ENCODE data around the gene RNF151.

RNF151 gene

DNA sequence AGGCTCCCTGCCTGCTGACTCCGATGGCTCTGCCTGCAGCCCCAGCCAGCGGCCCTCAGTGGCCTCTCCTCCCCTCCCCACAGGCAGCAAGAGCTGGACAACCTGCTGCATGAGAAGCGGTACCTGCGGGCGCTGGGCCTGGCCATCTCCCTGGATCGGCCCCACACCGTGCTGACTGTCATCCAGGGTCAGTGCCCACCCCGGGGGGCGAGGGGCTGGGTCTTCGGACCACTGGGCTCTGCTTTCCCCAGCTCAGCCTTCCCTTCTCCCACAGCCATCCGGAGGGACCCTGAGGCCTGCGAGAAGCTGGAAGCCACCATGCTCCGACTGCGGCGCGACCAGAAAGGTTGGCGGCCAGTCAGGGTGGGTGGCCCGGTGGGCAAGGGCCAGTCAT, 11.2 kb downstream of the RNF151 start:
- no peak for DNase-seq (ENCODE audit: low read depth)
- TF ChIP-seq, protein P1, sequence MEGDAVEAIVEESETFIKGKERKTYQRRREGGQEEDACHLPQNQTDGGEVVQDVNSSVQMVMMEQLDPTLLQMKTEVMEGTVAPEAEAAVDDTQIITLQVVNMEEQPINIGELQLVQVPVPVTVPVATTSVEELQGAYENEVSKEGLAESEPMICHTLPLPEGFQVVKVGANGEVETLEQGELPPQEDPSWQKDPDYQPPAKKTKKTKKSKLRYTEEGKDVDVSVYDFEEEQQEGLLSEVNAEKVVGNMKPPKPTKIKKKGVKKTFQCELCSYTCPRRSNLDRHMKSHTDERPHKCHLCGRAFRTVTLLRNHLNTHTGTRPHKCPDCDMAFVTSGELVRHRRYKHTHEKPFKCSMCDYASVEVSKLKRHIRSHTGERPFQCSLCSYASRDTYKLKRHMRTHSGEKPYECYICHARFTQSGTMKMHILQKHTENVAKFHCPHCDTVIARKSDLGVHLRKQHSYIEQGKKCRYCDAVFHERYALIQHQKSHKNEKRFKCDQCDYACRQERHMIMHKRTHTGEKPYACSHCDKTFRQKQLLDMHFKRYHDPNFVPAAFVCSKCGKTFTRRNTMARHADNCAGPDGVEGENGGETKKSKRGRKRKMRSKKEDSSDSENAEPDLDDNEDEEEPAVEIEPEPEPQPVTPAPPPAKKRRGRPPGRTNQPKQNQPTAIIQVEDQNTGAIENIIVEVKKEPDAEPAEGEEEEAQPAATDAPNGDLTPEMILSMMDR (IDR thresholded peaks at IDR 0.05; ENCODE audit: low read depth, low read length), result no peak
- no peak for TF ChIP-seq POLR2A (IDR thresholded peaks at IDR 0.05; ENCODE audit: extremely low read depth, insufficient read length)
- no peak for TF ChIP-seq MYC (IDR thresholded peaks at IDR 0.05; ENCODE audit: low read depth, low read length)
- TF ChIP-seq, protein P2, sequence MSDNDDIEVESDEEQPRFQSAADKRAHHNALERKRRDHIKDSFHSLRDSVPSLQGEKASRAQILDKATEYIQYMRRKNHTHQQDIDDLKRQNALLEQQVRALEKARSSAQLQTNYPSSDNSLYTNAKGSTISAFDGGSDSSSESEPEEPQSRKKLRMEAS (IDR thresholded peaks at IDR 0.05; ENCODE audit: low read depth, low read length), result no peak
- no peak overlapping the region for H3K4me3 ChIP-seq (ENCODE audit: low read depth, low read length)

- TF ChIP-seq, protein P2 (IDR thresholded peaks at IDR 0.05; ENCODE audit: low read depth, low read length), result no peak
- TF ChIP-seq POLR2A (IDR thresholded peaks at IDR 0.05; ENCODE audit: extremely low read depth, insufficient read length) (no peak), MYC (IDR thresholded peaks at IDR 0.05; ENCODE audit: low read depth, low read length) (no peak)
- TF ChIP-seq, protein P1 (IDR thresholded peaks at IDR 0.05; ENCODE audit: low read depth, low read length), result no peak
- DNase-seq (ENCODE audit: low read depth), result no peak
- H3K4me3 ChIP-seq (ENCODE audit: low read depth, low read length), result no peak overlapping the region
Observed at GRCh38 chr16:1978476-1979120, 11.9 kb downstream of the RNF151 start.

GRCh38 chr16:1979271-1980029, 12.8 kb downstream of the RNF151 start:
- TF ChIP-seq, protein P2 (IDR thresholded peaks at IDR 0.05; ENCODE audit: low read depth, low read length), result no peak
- no peak for TF ChIP-seq POLR2A (IDR thresholded peaks at IDR 0.05; ENCODE audit: extremely low read depth, insufficient read length)
- no peak overlapping the region for H3K4me3 ChIP-seq (ENCODE audit: low read depth, low read length)
- DNase-seq (ENCODE audit: low read depth), result peak; percentile 32

- DNase-seq (ENCODE audit: low read depth), result no peak
- TF ChIP-seq MYC (IDR thresholded peaks at IDR 0.05; ENCODE audit: low read depth, low read length), result no peak
- TF ChIP-seq, protein P2 (IDR thresholded peaks at IDR 0.05; ENCODE audit: low read depth, low read length), result no peak
- no peak for TF ChIP-seq POLR2A (IDR thresholded peaks at IDR 0.05; ENCODE audit: extremely low read depth, insufficient read length)
- TF ChIP-seq, protein P1 (IDR thresholded peaks at IDR 0.05; ENCODE audit: low read depth, low read length), result no peak
Observed at GRCh38 chr16:1980030-1980769, 13.5 kb downstream of the RNF151 start.

DNA sequence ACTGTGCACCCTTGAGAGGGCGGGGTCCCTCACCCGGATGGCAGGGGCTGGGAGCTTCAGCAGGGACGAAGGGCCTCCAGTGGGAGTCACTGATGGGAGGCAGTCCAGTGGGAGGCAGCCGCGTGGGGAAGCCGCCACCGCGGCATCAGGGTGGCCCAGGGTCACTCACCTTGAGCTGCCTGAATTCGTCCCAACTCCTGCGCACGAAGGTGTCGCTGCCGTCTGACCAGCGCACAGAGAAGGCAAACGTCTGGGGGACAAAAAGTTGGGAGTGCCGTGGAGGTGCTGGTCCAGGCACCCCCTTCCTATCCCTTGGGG, 14.1 kb downstream of the RNF151 start:
- TF ChIP-seq, protein P1 (IDR thresholded peaks at IDR 0.05; ENCODE audit: low read depth, low read length), result no peak
- TF ChIP-seq, protein P2 (IDR thresholded peaks at IDR 0.05; ENCODE audit: low read depth, low read length), result no peak
- TF ChIP-seq MYC (IDR thresholded peaks at IDR 0.05; ENCODE audit: low read depth, low read length), result no peak
- no peak for TF ChIP-seq POLR2A (IDR thresholded peaks at IDR 0.05; ENCODE audit: extremely low read depth, insufficient read length)
- DNase-seq (ENCODE audit: low read depth), result no peak
- H3K4me3 ChIP-seq (ENCODE audit: low read depth, low read length), result no peak overlapping the region

More at GRCh38 chr16:1980030-1980769, 13.5 kb downstream of the RNF151 start:
- no peak overlapping the region for H3K4me3 ChIP-seq (ENCODE audit: low read depth, low read length)
